ENCODE results near the gene LCN12.

GRCh38 chr9:136990242-136990911, 38.3 kb downstream of the LCN12 start:
- TF ChIP-seq, protein P1, sequence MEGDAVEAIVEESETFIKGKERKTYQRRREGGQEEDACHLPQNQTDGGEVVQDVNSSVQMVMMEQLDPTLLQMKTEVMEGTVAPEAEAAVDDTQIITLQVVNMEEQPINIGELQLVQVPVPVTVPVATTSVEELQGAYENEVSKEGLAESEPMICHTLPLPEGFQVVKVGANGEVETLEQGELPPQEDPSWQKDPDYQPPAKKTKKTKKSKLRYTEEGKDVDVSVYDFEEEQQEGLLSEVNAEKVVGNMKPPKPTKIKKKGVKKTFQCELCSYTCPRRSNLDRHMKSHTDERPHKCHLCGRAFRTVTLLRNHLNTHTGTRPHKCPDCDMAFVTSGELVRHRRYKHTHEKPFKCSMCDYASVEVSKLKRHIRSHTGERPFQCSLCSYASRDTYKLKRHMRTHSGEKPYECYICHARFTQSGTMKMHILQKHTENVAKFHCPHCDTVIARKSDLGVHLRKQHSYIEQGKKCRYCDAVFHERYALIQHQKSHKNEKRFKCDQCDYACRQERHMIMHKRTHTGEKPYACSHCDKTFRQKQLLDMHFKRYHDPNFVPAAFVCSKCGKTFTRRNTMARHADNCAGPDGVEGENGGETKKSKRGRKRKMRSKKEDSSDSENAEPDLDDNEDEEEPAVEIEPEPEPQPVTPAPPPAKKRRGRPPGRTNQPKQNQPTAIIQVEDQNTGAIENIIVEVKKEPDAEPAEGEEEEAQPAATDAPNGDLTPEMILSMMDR (IDR thresholded peaks at IDR 0.05), result no peak
- no peak for TF ChIP-seq POLR2A (IDR thresholded peaks at IDR 0.05)
